A549 (cell line): Measurements from ENCODE around the gene CDC42BPB.

Experiments used
- CHD2 ChIP-seq: fragments of 150-350 bp; IDR thresholded peaks from 2 replicates; pipeline ENCODE4 v1.6.1; 2014; ENCODE audit warnings: low read length; ENCODE audit not compliant: partially characterized antibody
- EP300 ChIP-seq, 2 experiments: fragments of >200 bp; sonication (Bioruptor Twin); formaldehyde crosslinking; IDR thresholded peaks; 2 replicates in 1 of 2; 3 replicates in 1 of 2; pipeline ENCODE4 v1.6.1; 2016 to 2017
- JUN ChIP-seq, 2 experiments: fragments of >200 bp; sonication (Bioruptor Twin); formaldehyde crosslinking; IDR thresholded peaks; 2 replicates in 1 of 2; 3 replicates in 1 of 2; pipeline ENCODE4 v1.6.1; 2016 to 2017
- KDM1A ChIP-seq: fragments of 200-600 bp; sonication (generic); IDR thresholded peaks from 2 replicates; pipeline ENCODE4 v1.6.1; 2016; ENCODE audit warnings: low read depth, mild to moderate bottlenecking
- MAX ChIP-seq: IDR thresholded peaks from 2 replicates; pipeline ENCODE4 v1.6.1; 2012
- POLR2A ChIP-seq: IDR thresholded peaks from 2 replicates; pipeline ENCODE4 v1.6.1; 2012; ENCODE audit warnings: mild to moderate bottlenecking, low read length
- RCOR1 ChIP-seq: fragments of 150-350 bp; IDR thresholded peaks from 2 replicates; pipeline ENCODE4 v1.6.1; 2014; ENCODE audit warnings: antibody characterized with exemption, low read length, low read depth
- SMC3 ChIP-seq: fragments of >200 bp; sonication (Bioruptor Twin); formaldehyde crosslinking; IDR thresholded peaks from 3 replicates; pipeline ENCODE4 v1.6.1; 2018; ENCODE audit warnings: inconsistent platforms
- SREBF2 ChIP-seq: fragments of 450-650 bp; IDR thresholded peaks from 2 replicates; pipeline ENCODE4 v1.6.1; 2014; ENCODE audit warnings: mild to moderate bottlenecking, moderate library complexity
- TF ChIP-seq, protein P1 (sequence below): fragments of >200 bp; sonication (Bioruptor Twin); formaldehyde crosslinking; IDR thresholded peaks from 3 replicates; pipeline ENCODE4 v1.5.1; 2016
- TF ChIP-seq, protein P2 (sequence below): IDR thresholded peaks from 2 replicates; pipeline ENCODE4 v1.6.1; 2012
- TF ChIP-seq, protein P3 (sequence below): fragments of >200 bp; sonication (Bioruptor Twin); formaldehyde crosslinking; IDR thresholded peaks from 3 replicates; pipeline ENCODE4 v1.6.1; 2016
- TF ChIP-seq, protein P4 (sequence below): IDR thresholded peaks from 2 replicates; pipeline ENCODE4 v1.6.1; 2012; ENCODE audit warnings: low read depth, borderline replicate concordance

GRCh38 chr14:102928412-102929240, 128.7 kb downstream of the CDC42BPB start:
- TF ChIP-seq, protein P1, sequence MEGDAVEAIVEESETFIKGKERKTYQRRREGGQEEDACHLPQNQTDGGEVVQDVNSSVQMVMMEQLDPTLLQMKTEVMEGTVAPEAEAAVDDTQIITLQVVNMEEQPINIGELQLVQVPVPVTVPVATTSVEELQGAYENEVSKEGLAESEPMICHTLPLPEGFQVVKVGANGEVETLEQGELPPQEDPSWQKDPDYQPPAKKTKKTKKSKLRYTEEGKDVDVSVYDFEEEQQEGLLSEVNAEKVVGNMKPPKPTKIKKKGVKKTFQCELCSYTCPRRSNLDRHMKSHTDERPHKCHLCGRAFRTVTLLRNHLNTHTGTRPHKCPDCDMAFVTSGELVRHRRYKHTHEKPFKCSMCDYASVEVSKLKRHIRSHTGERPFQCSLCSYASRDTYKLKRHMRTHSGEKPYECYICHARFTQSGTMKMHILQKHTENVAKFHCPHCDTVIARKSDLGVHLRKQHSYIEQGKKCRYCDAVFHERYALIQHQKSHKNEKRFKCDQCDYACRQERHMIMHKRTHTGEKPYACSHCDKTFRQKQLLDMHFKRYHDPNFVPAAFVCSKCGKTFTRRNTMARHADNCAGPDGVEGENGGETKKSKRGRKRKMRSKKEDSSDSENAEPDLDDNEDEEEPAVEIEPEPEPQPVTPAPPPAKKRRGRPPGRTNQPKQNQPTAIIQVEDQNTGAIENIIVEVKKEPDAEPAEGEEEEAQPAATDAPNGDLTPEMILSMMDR: no peak
- no peak for TF ChIP-seq EP300 (IDR thresholded peaks at IDR 0.05)
- TF ChIP-seq CHD2: no peak
- no peak for TF ChIP-seq POLR2A
- TF ChIP-seq, protein P2, sequence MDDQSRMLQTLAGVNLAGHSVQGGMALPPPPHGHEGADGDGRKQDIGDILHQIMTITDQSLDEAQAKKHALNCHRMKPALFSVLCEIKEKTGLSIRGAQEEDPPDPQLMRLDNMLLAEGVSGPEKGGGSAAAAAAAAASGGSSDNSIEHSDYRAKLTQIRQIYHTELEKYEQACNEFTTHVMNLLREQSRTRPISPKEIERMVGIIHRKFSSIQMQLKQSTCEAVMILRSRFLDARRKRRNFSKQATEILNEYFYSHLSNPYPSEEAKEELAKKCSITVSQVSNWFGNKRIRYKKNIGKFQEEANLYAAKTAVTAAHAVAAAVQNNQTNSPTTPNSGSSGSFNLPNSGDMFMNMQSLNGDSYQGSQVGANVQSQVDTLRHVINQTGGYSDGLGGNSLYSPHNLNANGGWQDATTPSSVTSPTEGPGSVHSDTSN: no peak
- TF ChIP-seq SMC3: no peak
- no peak for TF ChIP-seq SREBF2
- no peak for TF ChIP-seq RCOR1
- TF ChIP-seq, protein P3, sequence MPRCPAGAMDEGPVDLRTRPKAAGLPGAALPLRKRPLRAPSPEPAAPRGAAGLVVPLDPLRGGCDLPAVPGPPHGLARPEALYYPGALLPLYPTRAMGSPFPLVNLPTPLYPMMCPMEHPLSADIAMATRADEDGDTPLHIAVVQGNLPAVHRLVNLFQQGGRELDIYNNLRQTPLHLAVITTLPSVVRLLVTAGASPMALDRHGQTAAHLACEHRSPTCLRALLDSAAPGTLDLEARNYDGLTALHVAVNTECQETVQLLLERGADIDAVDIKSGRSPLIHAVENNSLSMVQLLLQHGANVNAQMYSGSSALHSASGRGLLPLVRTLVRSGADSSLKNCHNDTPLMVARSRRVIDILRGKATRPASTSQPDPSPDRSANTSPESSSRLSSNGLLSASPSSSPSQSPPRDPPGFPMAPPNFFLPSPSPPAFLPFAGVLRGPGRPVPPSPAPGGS: no peak
- TF ChIP-seq MAX: no peak
- TF ChIP-seq JUN (IDR thresholded peaks at IDR 0.05): no peak
- no peak for TF ChIP-seq KDM1A
- TF ChIP-seq, protein P4, sequence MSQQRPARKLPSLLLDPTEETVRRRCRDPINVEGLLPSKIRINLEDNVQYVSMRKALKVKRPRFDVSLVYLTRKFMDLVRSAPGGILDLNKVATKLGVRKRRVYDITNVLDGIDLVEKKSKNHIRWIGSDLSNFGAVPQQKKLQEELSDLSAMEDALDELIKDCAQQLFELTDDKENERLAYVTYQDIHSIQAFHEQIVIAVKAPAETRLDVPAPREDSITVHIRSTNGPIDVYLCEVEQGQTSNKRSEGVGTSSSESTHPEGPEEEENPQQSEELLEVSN: no peak
